ENCODE data around the gene RAPSN.

GRCh38 chr11:47478651-47479329 lies 29.9 kb upstream of the RAPSN start:
- TF ChIP-seq POLR2A (IDR thresholded peaks at IDR 0.05; ENCODE audit: low read length) (no peak), GATA1 (IDR thresholded peaks at IDR 0.05; ENCODE audit: low read depth, low read length) (no peak)
